ENCODE results near the gene ARHGAP22. TPM values are rescaled to one million over a fixed set of nuclear protein-coding genes. Genes with fewer than 3 reads are reported as not detected.

ARHGAP22 gene
- total RNA-seq, 2 experiments from 2014 or later: 0.19 to 0.46 TPM

DNA sequence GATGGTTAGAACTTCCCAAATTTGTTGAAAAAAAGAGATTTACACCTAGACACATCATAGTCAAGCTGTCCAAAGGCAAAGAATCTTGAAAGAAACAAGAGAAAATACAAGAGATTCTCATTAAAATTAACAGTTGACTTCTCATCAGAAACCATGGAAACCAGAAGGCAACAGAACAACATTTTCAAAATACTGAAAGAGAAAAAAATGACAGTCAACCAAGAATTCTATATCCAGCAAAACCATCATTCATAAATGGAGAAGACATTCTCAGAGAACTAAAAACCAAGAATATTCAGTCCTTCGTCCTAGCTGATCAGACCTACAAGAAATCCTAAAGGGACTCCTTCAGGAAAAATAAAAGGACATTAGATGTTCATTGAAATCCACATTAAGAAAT lies 90.6 kb downstream of the ARHGAP22 start:
- intact Hi-C loops (cut with micrococcal nuclease; ENCODE audit: unreplicated experiment): no loop called here
- BruUV-seq (replicated peaks): no TSS peak
- no peak overlapping the region for H3K4me3 ChIP-seq (ENCODE audit: low read depth, low read length, poor library complexity, severe bottlenecking)
- no peak for DNase-seq (ENCODE audit: low spot score)
- H3K4me1 ChIP-seq (ENCODE audit: insufficient read depth, low read length, poor library complexity, severe bottlenecking): peaks cover 5% of the 10 kb centered on the region
- no peaks in the 10 kb centered on the region for H3K79me2 ChIP-seq (ENCODE audit: insufficient read depth, low read depth, low read length)
- no peaks in the 10 kb centered on the region for H3K9me2 ChIP-seq (ENCODE audit: insufficient read depth, low read length)
- H3K4me2 ChIP-seq (ENCODE audit: low read length): no peak overlapping the region
- POLR2A ChIA-PET: interaction anchor here (1.0 kb wide), 1 partner anchor 17 kb away, joined by 3 read pairs; no protein-coding TSS in a partner anchor
- CTCF ChIA-PET (ENCODE audit: unreplicated experiment): no interaction called here
- no peaks in the 10 kb centered on the region for H4K20me1 ChIP-seq (ENCODE audit: insufficient read depth, low read length)
- no peak overlapping the region for H2AFZ ChIP-seq (ENCODE audit: low read length)
- H3K36me3 ChIP-seq (ENCODE audit: insufficient read depth, low read length): no peaks in the 10 kb centered on the region
- H3K9me3 ChIP-seq (ENCODE audit: low read length): peaks cover 10% of the 10 kb centered on the region
- no peak overlapping the region for H3K27ac ChIP-seq (ENCODE audit: low read depth, low read length, poor library complexity, severe bottlenecking)
- TF ChIP-seq, protein P1, sequence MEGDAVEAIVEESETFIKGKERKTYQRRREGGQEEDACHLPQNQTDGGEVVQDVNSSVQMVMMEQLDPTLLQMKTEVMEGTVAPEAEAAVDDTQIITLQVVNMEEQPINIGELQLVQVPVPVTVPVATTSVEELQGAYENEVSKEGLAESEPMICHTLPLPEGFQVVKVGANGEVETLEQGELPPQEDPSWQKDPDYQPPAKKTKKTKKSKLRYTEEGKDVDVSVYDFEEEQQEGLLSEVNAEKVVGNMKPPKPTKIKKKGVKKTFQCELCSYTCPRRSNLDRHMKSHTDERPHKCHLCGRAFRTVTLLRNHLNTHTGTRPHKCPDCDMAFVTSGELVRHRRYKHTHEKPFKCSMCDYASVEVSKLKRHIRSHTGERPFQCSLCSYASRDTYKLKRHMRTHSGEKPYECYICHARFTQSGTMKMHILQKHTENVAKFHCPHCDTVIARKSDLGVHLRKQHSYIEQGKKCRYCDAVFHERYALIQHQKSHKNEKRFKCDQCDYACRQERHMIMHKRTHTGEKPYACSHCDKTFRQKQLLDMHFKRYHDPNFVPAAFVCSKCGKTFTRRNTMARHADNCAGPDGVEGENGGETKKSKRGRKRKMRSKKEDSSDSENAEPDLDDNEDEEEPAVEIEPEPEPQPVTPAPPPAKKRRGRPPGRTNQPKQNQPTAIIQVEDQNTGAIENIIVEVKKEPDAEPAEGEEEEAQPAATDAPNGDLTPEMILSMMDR (conservative IDR thresholded peaks at IDR 0.05; ENCODE audit: low read length): no peak
- no peak for TF ChIP-seq EZH2phosphoT487 (IDR thresholded peaks at IDR 0.05; ENCODE audit: borderline replicate concordance, low read depth, low read length)

DNA sequence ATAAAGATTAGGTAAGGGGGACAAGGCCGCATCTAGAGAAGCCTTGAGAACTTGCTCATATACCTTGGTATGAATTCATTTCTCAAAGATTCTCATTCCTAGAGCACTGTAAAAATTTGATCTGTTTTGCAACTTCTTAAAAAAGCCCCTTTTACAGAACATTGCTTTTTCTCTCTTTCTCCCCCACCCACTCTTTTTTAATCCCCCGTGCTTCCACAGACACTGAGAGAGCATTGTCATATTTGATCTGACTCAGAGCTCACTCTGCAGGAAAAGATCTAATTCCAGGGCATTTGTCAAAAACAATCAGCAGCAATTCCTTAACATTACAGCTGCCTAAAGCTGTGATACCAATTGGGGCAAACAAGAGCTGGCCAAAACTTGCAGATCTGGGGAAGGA lies 92.0 kb downstream of the ARHGAP22 start:
- no peaks in the 10 kb centered on the region for H3K36me3 ChIP-seq (ENCODE audit: insufficient read depth, low read length)
- H3K9me3 ChIP-seq (ENCODE audit: low read length): peaks cover 10% of the 10 kb centered on the region
- POLR2A ChIA-PET: interaction anchor here (0.6 kb wide), 1 partner anchor 496 kb away, joined by 3 read pairs; no protein-coding TSS in a partner anchor
- H3K9me2 ChIP-seq (ENCODE audit: insufficient read depth, low read length): no peaks in the 10 kb centered on the region
- CTCF ChIA-PET (ENCODE audit: unreplicated experiment): no interaction called here
- no peaks in the 10 kb centered on the region for H4K20me1 ChIP-seq (ENCODE audit: insufficient read depth, low read length)
- no peak overlapping the region for H3K4me3 ChIP-seq (ENCODE audit: low read depth, low read length, poor library complexity, severe bottlenecking)
- TF ChIP-seq, protein P1 (conservative IDR thresholded peaks at IDR 0.05; ENCODE audit: low read length): no peak
- no peak for TF ChIP-seq EZH2phosphoT487 (IDR thresholded peaks at IDR 0.05; ENCODE audit: borderline replicate concordance, low read depth, low read length)
- H3K4me1 ChIP-seq (ENCODE audit: insufficient read depth, low read length, poor library complexity, severe bottlenecking): peaks cover 5% of the 10 kb centered on the region
- no peak overlapping the region for H3K27ac ChIP-seq (ENCODE audit: low read depth, low read length, poor library complexity, severe bottlenecking)
- intact Hi-C loops (cut with micrococcal nuclease; ENCODE audit: unreplicated experiment): no loop called here
- no peak overlapping the region for H2AFZ ChIP-seq (ENCODE audit: low read length)
- no peak overlapping the region for H3K4me2 ChIP-seq (ENCODE audit: low read length)
- H3K79me2 ChIP-seq (ENCODE audit: insufficient read depth, low read depth, low read length): no peaks in the 10 kb centered on the region
- no TSS peak for BruUV-seq (replicated peaks)
- no peak for DNase-seq (ENCODE audit: low spot score)

DNA sequence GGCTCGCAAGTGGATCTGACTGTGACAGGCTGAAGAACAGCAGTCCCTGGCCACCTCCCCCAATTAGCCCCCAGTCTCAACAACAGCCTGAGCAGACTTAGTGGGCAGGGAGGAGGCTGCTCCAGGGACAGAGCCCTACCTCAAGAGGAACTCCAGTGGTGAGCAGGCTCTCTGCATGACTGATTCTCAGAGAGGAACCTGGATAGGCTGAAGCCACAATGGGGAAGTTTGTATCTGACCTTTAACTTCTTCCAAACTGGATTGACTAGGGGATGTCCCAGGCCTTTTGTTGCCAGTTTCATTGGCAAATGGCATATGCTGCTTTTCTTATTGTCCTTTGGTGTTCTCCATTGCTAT lies 93.0 kb downstream of the ARHGAP22 start:
- no peaks in the 10 kb centered on the region for H3K79me2 ChIP-seq (ENCODE audit: insufficient read depth, low read depth, low read length)
- no TSS peak for BruUV-seq (replicated peaks)
- H3K36me3 ChIP-seq (ENCODE audit: insufficient read depth, low read length): no peaks in the 10 kb centered on the region
- no peak overlapping the region for H3K27ac ChIP-seq (ENCODE audit: low read depth, low read length, poor library complexity, severe bottlenecking)
- no peak overlapping the region for H3K4me2 ChIP-seq (ENCODE audit: low read length)
- no peaks in the 10 kb centered on the region for H4K20me1 ChIP-seq (ENCODE audit: insufficient read depth, low read length)
- no peak overlapping the region for H2AFZ ChIP-seq (ENCODE audit: low read length)
- ChIA-PET CTCF (ENCODE audit: unreplicated experiment) (no interaction called here), POLR2A (no interaction called here)
- no peaks in the 10 kb centered on the region for H3K9me2 ChIP-seq (ENCODE audit: insufficient read depth, low read length)
- TF ChIP-seq, protein P1 (conservative IDR thresholded peaks at IDR 0.05; ENCODE audit: low read length): no peak
- TF ChIP-seq EZH2phosphoT487 (IDR thresholded peaks at IDR 0.05; ENCODE audit: borderline replicate concordance, low read depth, low read length): no peak
- DNase-seq (ENCODE audit: low spot score): peak; percentile 14
- peaks cover 10% of the 10 kb centered on the region for H3K9me3 ChIP-seq (ENCODE audit: low read length)
- H3K4me3 ChIP-seq (ENCODE audit: low read depth, low read length, poor library complexity, severe bottlenecking): no peak overlapping the region
- peaks cover 5% of the 10 kb centered on the region for H3K4me1 ChIP-seq (ENCODE audit: insufficient read depth, low read length, poor library complexity, severe bottlenecking)
- intact Hi-C loops (cut with micrococcal nuclease; ENCODE audit: unreplicated experiment): no loop called here

All from OCI-LY7 (cell line).